GM23248 (cell line): Measurements from ENCODE around the gene USP10. TPM values are rescaled to one million over a fixed set of nuclear protein-coding genes. Genes with fewer than 3 reads are reported as not detected.

Experiments
- DNase-seq: peaks from one replicate; pipeline ENCODE4 v3.0.0-alpha.2; 2015
- H2AFZ ChIP-seq: fragments of 200-600 bp; sonication (generic); 2 replicates; pipeline ENCODE4 v1.6.1; 2016; ENCODE audit warnings: antibody characterized with exemption
- H3F3A ChIP-seq: fragments of 200-600 bp; sonication (generic); 2 replicates; pipeline ENCODE4 v1.6.1; 2016; ENCODE audit warnings: mild to moderate bottlenecking, antibody characterized with exemption, mixed run types; ENCODE audit not compliant: insufficient read depth
- H3K27ac ChIP-seq: fragments of 200-600 bp; sonication (generic); 2 replicates; pipeline ENCODE4 v1.5.1; 2016; ENCODE audit warnings: mild to moderate bottlenecking
- H3K27me3 ChIP-seq: fragments of 200-600 bp; sonication (generic); replicated peaks from 2 replicates; pipeline ENCODE4 v1.6.1; 2016; ENCODE audit warnings: mild to moderate bottlenecking; ENCODE audit not compliant: insufficient read depth
- H3K36me3 ChIP-seq: fragments of 200-600 bp; sonication (generic); 2 replicates; pipeline ENCODE4 v1.6.1; 2016; ENCODE audit warnings: low read depth, mild to moderate bottlenecking
- H3K4me1 ChIP-seq: fragments of 200-600 bp; sonication (generic); 2 replicates; pipeline ENCODE4 v1.6.1; 2016; ENCODE audit warnings: mild to moderate bottlenecking; ENCODE audit not compliant: insufficient read depth
- H3K4me2 ChIP-seq: fragments of 200-600 bp; sonication (generic); one replicate; pipeline ENCODE4 v1.6.1; 2016; ENCODE audit warnings: mild to moderate bottlenecking; ENCODE audit not compliant: unreplicated experiment
- H3K4me3 ChIP-seq: fragments of 200-600 bp; sonication (generic); 2 replicates; pipeline ENCODE4 v1.5.1; 2016; ENCODE audit warnings: mild to moderate bottlenecking
- H3K79me2 ChIP-seq: fragments of 200-600 bp; sonication (generic); 2 replicates; pipeline ENCODE4 v1.6.1; 2016; ENCODE audit warnings: mild to moderate bottlenecking; ENCODE audit not compliant: insufficient read depth
- H3K9ac ChIP-seq: fragments of 200-600 bp; sonication (generic); 2 replicates; pipeline ENCODE4 v1.6.1; 2016; ENCODE audit warnings: mild to moderate bottlenecking
- H3K9me2 ChIP-seq: fragments of 200-600 bp; sonication (generic); 2 replicates; pipeline ENCODE4 v1.6.1; 2016; ENCODE audit warnings: mixed run types, mild to moderate bottlenecking, moderate library complexity; ENCODE audit not compliant: insufficient read depth
- H3K9me3 ChIP-seq: fragments of 200-600 bp; sonication (generic); one replicate; pipeline ENCODE4 v1.6.1; 2017; ENCODE audit warnings: low read depth
- H4K20me1 ChIP-seq: fragments of 200-600 bp; sonication (generic); 2 replicates; pipeline ENCODE4 v1.6.0; 2016; ENCODE audit not compliant: insufficient read depth
- EZH2 ChIP-seq: fragments of 200-600 bp; sonication (generic); IDR thresholded peaks from 2 replicates; pipeline ENCODE4 v1.6.1; 2018; ENCODE audit warnings: antibody characterized with exemption, mild to moderate bottlenecking; ENCODE audit not compliant: insufficient read depth, poor library complexity, severe bottlenecking
- EZH2phosphoT487 ChIP-seq: fragments of 200-600 bp; sonication (generic); IDR thresholded peaks from 2 replicates; pipeline ENCODE4 v1.6.1; 2018; ENCODE audit warnings: antibody characterized with exemption, moderate library complexity, mild to moderate bottlenecking, low read depth; ENCODE audit not compliant: insufficient read depth
- WGBS, 2 experiments: methylation state at CpG; one replicate each; pipeline ENCODE4 v1.1.6; 2015 to 2017; ENCODE audit warnings: low lambda C conversion rate in 2 of 2, low coverage in 1 of 2; ENCODE audit errors: missing lambda C conversion rate in 2 of 2; 5-methylcytosine and 5-hydroxymethylcytosine counted together
- in situ Hi-C: fragments of 300-500 bp; cut with MboI; formaldehyde crosslinking; loops from 2 replicates; pipeline ENCODE4 v1.15.0; 2020
- polyA plus RNA-seq: library from polyadenylated mRNA; unstranded; fragments of >200 nt; fragmentation: Nextera tagmentation; extraction: Ambion mirVana; gene quantifications from 2 replicates; pipeline ENCODE4 v1.2.1, GENCODE V29; 2016
- total RNA-seq: library from RNA; depleted of rRNA; stranded (reverse); fragments of >200 nt; shearing (Covaris generic); gene quantifications from 2 replicates; pipeline ENCODE4 v1.2.3, GENCODE V29; 2014

The USP10 gene
- total and polyA plus RNA-seq, 2 experiments from 2014 or later, result 48.3 to 74.0 TPM

DNA sequence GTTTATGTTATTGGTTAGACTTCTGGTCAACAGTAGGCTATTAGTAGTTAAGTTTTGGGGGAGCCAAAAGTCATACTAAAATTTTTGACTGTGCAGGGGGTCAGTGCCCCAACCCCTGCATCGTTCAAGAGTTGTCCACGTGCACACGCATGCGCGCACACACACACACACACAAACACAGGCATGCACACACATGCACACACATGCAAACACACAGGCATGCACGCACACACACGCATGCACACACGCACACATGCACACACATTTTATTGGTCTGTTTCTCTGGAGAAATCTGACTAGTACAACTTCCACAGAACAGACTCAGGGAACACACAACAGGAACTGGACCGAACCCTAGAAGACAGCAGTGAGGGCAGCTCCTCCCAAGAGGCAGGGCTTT lies 24.4 kb upstream of the USP10 start:
- in situ Hi-C loops, result no loop called here
- Histone ChIP-seq H3K9ac (no peak overlapping the region), H3K4me1 (no peaks in the 10 kb centered on the region)

DNA sequence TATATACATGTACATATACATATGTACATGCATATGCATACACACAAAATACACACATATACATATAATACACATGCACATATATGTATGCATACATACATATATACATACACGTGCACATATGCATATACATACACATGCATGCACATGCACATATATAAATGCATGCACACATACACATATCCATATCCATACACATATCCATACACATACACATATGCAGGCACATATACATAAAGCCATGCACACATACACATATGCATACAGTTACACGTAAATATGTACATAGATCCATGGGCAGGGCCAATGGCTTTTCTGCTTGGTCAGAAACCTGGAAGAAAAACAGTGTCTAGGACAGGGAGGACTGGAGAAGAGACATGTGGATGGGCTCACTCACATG lies 23.9 kb upstream of the USP10 start:
- Histone ChIP-seq H3K36me3 (no peaks in the 10 kb centered on the region), H3K4me3 (no peak overlapping the region), H4K20me1 (no peaks in the 10 kb centered on the region), H3K4me2 (no peak overlapping the region), H3K4me1 (no peaks in the 10 kb centered on the region), H3K9me3 (no peaks in the 10 kb centered on the region), H3K9me2 (no peaks in the 10 kb centered on the region), H3F3A (0 out of 2 replicates have a peak, but pooled peaks cover 5% of the 10 kb centered on the region), H3K27ac (no peak overlapping the region), H3K27me3 (0 out of 2 replicates have a peak, but pooled peaks cover 3% of the 10 kb centered on the region), H3K79me2 (no peaks in the 10 kb centered on the region), H2AFZ (no peak overlapping the region), H3K9ac (no peak overlapping the region)
- in situ Hi-C loops, result no loop called here
- WGBS, 2 experiments, result 94 to 99% methylated on average over 2 of the region's 2 CpGs
- DNase-seq, result no peak
- TF ChIP-seq EZH2, result no peak
- TF ChIP-seq EZH2phosphoT487, result no peak

More for the DNA sequence above, 24.4 kb upstream of the USP10 start:
- 78 to 83% methylated on average over 9 of the region's 9 CpGs for WGBS, 2 experiments
- DNase-seq, result no peak
- H3K9me2 ChIP-seq, result no peaks in the 10 kb centered on the region
- 0 out of 2 replicates have a peak, but pooled peaks cover 5% of the 10 kb centered on the region for H3F3A ChIP-seq
- no peak overlapping the region for H3K27ac ChIP-seq
- H3K27me3 ChIP-seq, result 0 out of 2 replicates have a peak, but pooled peaks cover 3% of the 10 kb centered on the region
- H3K9me3 ChIP-seq, result no peaks in the 10 kb centered on the region
- H3K36me3 ChIP-seq, result no peaks in the 10 kb centered on the region
- no peaks in the 10 kb centered on the region for H3K79me2 ChIP-seq
- no peak overlapping the region for H3K4me2 ChIP-seq
- no peak for TF ChIP-seq EZH2
- no peak for TF ChIP-seq EZH2phosphoT487
- no peak overlapping the region for H2AFZ ChIP-seq
- H4K20me1 ChIP-seq, result no peaks in the 10 kb centered on the region
- H3K4me3 ChIP-seq, result no peak overlapping the region

DNA sequence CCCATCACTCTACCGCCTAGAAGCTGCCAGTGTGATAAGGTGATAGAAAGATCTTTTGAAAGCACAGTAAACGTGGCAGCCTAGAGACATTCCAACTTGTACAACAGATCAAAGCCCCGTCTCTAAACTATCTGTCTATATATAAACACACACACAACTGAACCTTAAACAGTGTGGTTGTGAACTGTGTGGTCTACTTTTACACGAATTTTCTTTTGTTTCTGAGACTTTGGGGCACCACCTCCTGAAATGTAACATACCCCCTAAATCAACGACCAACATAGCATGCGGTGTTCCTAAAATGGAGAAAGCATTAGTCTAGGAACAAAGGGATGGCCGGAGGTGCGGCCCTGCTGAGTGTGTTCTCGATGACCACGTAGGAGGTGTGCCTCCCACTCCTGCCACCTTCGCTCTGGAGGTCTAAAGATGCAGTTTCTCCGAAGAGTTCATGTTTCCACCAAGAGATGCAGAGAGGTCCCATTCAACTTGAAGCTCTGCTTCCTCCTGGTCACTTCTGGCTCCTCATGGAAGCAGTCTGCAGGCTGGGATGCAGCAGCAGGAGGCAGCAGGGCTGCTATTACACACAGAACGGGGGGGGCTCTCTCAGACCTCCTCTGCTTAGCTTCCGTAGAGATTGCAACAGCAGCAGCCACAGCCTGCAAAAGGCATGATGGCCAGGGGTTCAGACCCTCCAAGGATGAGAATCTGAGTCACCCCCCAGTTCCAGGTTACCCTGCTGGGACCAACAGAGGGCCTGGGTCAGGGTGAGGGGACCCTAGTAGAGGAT lies 22.6 kb upstream of the USP10 start:
- 73 to 76% methylated on average over 14 of the region's 14 CpGs for WGBS, 2 experiments

GRCh38 chr16:84677849-84678248 lies 22.0 kb upstream of the USP10 start:
- Histone ChIP-seq H3K27me3 (0 out of 2 replicates have a peak, but pooled peaks cover 3% of the 10 kb centered on the region), H3K79me2 (no peaks in the 10 kb centered on the region), H3K9ac (no peak overlapping the region), H3K27ac (no peak overlapping the region), H3K4me2 (no peak overlapping the region), H3F3A (no peaks in the 10 kb centered on the region), H3K36me3 (no peaks in the 10 kb centered on the region), H3K4me1 (no peaks in the 10 kb centered on the region), H3K9me3 (no peaks in the 10 kb centered on the region), H3K4me3 (no peak overlapping the region), H4K20me1 (no peaks in the 10 kb centered on the region), H3K9me2 (no peaks in the 10 kb centered on the region), H2AFZ (no peak overlapping the region)
- DNase-seq, result no peak
- 72 to 73% methylated on average over 10 of the region's 10 CpGs for WGBS, 2 experiments
- in situ Hi-C loops, result no loop called here
- TF ChIP-seq EZH2 (no peak), EZH2phosphoT487 (no peak)

More for the DNA sequence above, 22.6 kb upstream of the USP10 start:
- H3K4me2 ChIP-seq, result no peak overlapping the region
- H3K27ac ChIP-seq, result no peak overlapping the region
- H3K27me3 ChIP-seq, result 0 out of 2 replicates have a peak, but pooled peaks cover 3% of the 10 kb centered on the region
- no peaks in the 10 kb centered on the region for H3K36me3 ChIP-seq
- no peaks in the 10 kb centered on the region for H3K4me1 ChIP-seq
- no peaks in the 10 kb centered on the region for H3F3A ChIP-seq
- H4K20me1 ChIP-seq, result no peaks in the 10 kb centered on the region
- no peak overlapping the region for H2AFZ ChIP-seq
- in situ Hi-C loops, result no loop called here
- no peaks in the 10 kb centered on the region for H3K9me2 ChIP-seq
- no peaks in the 10 kb centered on the region for H3K79me2 ChIP-seq
- no peaks in the 10 kb centered on the region for H3K9me3 ChIP-seq
- DNase-seq, result peak; percentile 16
- no peak overlapping the region for H3K9ac ChIP-seq
- TF ChIP-seq EZH2 (no peak), EZH2phosphoT487 (no peak)
- H3K4me3 ChIP-seq, result no peak overlapping the region
